Measurements from ENCODE around the gene POLR2A. TPM values are rescaled to one million over a fixed set of nuclear protein-coding genes. Genes with fewer than 3 reads are reported as not detected.

Gene POLR2A
- total and polyA plus RNA-seq, 2 of the 13 experiments (the other 11 are each of a cell fraction or from before 2014, with no cell fraction given) = 17.8 to 18.3 TPM

DNA sequence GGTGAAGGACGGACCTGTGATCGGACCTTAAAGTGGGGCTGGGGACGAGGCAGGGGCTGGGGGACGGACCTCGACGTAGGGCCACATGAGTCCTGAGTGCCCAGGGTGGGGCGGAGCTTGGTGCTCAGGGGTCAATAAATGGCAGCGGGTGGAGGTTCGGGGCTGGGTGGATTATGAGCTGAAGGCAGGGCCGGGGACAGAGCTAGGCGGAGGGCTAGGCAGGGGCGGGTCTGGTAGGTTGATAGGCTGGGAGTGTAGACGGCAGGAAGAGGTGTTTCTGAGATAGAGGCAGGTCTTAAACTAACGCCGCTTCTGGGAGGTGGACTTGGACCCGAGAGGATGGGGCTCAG, 38.6 kb upstream of the POLR2A start (continued):
- TF ChIP-seq, protein P1, sequence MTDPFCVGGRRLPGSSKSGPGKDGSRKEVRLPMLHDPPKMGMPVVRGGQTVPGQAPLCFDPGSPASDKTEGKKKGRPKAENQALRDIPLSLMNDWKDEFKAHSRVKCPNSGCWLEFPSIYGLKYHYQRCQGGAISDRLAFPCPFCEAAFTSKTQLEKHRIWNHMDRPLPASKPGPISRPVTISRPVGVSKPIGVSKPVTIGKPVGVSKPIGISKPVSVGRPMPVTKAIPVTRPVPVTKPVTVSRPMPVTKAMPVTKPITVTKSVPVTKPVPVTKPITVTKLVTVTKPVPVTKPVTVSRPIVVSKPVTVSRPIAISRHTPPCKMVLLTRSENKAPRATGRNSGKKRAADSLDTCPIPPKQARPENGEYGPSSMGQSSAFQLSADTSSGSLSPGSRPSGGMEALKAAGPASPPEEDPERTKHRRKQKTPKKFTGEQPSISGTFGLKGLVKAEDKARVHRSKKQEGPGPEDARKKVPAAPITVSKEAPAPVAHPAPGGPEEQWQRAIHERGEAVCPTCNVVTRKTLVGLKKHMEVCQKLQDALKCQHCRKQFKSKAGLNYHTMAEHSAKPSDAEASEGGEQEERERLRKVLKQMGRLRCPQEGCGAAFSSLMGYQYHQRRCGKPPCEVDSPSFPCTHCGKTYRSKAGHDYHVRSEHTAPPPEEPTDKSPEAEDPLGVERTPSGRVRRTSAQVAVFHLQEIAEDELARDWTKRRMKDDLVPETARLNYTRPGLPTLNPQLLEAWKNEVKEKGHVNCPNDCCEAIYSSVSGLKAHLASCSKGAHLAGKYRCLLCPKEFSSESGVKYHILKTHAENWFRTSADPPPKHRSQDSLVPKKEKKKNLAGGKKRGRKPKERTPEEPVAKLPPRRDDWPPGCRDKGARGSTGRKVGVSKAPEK (CRISPR knock-in tag; IDR thresholded peaks at IDR 0.05; ENCODE audit: borderline replicate concordance) = no peak
- TF ChIP-seq ZNF253 (CRISPR knock-in tag; IDR thresholded peaks at IDR 0.05; ENCODE audit: borderline replicate concordance) (no peak), MED8 (CRISPR knock-in tag; IDR thresholded peaks at IDR 0.05; ENCODE audit: insufficient replicate concordance) (no peak), EED (CRISPR knock-in tag; IDR thresholded peaks at IDR 0.05) (no peak), ZNF644 (CRISPR knock-in tag; IDR thresholded peaks at IDR 0.05; ENCODE audit: low read depth) (no peak), ZNF564 (CRISPR knock-in tag; IDR thresholded peaks at IDR 0.05) (0 out of 2 replicates have a peak, but pooled peaks have one; percentile 34), HMG20A (CRISPR knock-in tag; IDR thresholded peaks at IDR 0.05; ENCODE audit: borderline replicate concordance) (no peak), ZNF17 (CRISPR knock-in tag; IDR thresholded peaks at IDR 0.05) (no peak), MBNL3 (CRISPR knock-in tag; conservative IDR thresholded peaks at IDR 0.05) (no peak), ZFP36L1 (CRISPR knock-in tag; IDR thresholded peaks at IDR 0.05) (no peak), JARID2 (CRISPR knock-in tag; IDR thresholded peaks at IDR 0.05; ENCODE audit: insufficient replicate concordance) (no peak), ZFP36L2 (CRISPR knock-in tag; IDR thresholded peaks at IDR 0.05) (no peak), ZNF709 (CRISPR knock-in tag; IDR thresholded peaks at IDR 0.05) (no peak), ZNF335 (CRISPR knock-in tag; IDR thresholded peaks at IDR 0.05) (no peak), ELF1 (CRISPR knock-in tag; IDR thresholded peaks at IDR 0.05) (no peak), ZNF329 (CRISPR knock-in tag; IDR thresholded peaks at IDR 0.05; ENCODE audit: low read depth) (no peak), ATF7-NPFF (CRISPR knock-in tag; IDR thresholded peaks at IDR 0.05; ENCODE audit: low read depth) (no peak; the same call in 1 of the 2 replicates), HHEX (CRISPR knock-in tag; IDR thresholded peaks at IDR 0.05) (no peak), TAF15 (IDR thresholded peaks at IDR 0.05; ENCODE audit: low read depth, low read length, poor library complexity, severe bottlenecking) (no peak)
- TF ChIP-seq, protein P2, sequence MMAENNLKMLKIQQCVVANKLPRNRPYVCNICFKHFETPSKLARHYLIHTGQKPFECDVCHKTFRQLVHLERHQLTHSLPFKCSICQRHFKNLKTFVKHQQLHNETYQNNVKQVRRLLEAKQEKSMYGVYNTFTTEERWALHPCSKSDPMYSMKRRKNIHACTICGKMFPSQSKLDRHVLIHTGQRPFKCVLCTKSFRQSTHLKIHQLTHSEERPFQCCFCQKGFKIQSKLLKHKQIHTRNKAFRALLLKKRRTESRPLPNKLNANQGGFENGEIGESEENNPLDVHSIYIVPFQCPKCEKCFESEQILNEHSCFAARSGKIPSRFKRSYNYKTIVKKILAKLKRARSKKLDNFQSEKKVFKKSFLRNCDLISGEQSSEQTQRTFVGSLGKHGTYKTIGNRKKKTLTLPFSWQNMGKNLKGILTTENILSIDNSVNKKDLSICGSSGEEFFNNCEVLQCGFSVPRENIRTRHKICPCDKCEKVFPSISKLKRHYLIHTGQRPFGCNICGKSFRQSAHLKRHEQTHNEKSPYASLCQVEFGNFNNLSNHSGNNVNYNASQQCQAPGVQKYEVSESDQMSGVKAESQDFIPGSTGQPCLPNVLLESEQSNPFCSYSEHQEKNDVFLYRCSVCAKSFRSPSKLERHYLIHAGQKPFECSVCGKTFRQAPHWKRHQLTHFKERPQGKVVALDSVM (CRISPR knock-in tag; IDR thresholded peaks at IDR 0.05) = peak; percentile 4; the same call in 1 of the 2 replicates
- TF ChIP-seq, protein P3, sequence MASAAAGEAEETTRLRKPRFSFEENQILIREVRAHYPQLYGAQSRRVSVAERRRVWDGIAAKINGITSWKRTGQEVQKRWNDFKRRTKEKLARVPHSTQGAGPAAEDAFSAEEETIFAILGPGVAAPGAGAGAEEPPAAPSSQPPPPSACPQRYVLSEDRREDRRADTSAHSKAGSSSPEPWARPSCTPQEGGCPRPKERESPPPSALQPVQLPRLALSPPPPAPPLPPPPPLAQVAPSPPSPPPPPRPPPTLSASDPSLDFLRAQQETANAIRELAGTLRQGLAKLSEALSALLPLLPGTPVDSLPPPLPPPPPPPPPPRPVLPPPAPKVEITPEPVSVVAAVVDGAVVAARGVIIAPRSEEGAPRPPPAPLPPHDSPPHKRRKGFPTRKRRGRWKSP (CRISPR knock-in tag; IDR thresholded peaks at IDR 0.05) = no peak
- TF ChIP-seq, protein P4, sequence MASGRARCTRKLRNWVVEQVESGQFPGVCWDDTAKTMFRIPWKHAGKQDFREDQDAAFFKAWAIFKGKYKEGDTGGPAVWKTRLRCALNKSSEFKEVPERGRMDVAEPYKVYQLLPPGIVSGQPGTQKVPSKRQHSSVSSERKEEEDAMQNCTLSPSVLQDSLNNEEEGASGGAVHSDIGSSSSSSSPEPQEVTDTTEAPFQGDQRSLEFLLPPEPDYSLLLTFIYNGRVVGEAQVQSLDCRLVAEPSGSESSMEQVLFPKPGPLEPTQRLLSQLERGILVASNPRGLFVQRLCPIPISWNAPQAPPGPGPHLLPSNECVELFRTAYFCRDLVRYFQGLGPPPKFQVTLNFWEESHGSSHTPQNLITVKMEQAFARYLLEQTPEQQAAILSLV (CRISPR knock-in tag; IDR thresholded peaks at IDR 0.05; ENCODE audit: borderline replicate concordance) = no peak
- TF ChIP-seq, protein P5, sequence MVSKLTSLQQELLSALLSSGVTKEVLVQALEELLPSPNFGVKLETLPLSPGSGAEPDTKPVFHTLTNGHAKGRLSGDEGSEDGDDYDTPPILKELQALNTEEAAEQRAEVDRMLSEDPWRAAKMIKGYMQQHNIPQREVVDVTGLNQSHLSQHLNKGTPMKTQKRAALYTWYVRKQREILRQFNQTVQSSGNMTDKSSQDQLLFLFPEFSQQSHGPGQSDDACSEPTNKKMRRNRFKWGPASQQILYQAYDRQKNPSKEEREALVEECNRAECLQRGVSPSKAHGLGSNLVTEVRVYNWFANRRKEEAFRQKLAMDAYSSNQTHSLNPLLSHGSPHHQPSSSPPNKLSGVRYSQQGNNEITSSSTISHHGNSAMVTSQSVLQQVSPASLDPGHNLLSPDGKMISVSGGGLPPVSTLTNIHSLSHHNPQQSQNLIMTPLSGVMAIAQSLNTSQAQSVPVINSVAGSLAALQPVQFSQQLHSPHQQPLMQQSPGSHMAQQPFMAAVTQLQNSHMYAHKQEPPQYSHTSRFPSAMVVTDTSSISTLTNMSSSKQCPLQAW (CRISPR knock-in tag; IDR thresholded peaks at IDR 0.05) = no peak

All from HepG2 (cell line).